Measurements from ENCODE around the gene ALKBH4. TPM values are rescaled to one million over a fixed set of nuclear protein-coding genes. Genes with fewer than 3 reads are reported as not detected.

Gene ALKBH4
- polyA plus RNA-seq, 1 experiment: 4.3 TPM

DNA sequence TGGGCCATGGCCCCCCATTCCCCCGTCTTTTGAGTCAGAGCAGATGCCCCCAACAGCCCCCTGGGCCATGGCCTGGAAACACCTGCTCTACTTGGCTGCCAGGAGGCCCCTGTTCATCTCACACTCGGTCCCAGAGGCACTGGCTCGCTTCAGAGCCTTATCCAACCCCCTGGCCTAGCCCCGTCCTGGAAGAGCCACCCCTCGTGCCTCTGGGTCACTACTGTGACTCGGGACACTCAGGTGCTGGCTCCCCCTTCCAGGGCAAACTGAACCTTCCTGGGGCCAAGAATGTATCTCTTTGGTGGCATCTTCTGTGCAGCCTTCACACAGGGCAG, 7.1 kb upstream of the ALKBH4 start:
- TF ChIP-seq, protein P1, sequence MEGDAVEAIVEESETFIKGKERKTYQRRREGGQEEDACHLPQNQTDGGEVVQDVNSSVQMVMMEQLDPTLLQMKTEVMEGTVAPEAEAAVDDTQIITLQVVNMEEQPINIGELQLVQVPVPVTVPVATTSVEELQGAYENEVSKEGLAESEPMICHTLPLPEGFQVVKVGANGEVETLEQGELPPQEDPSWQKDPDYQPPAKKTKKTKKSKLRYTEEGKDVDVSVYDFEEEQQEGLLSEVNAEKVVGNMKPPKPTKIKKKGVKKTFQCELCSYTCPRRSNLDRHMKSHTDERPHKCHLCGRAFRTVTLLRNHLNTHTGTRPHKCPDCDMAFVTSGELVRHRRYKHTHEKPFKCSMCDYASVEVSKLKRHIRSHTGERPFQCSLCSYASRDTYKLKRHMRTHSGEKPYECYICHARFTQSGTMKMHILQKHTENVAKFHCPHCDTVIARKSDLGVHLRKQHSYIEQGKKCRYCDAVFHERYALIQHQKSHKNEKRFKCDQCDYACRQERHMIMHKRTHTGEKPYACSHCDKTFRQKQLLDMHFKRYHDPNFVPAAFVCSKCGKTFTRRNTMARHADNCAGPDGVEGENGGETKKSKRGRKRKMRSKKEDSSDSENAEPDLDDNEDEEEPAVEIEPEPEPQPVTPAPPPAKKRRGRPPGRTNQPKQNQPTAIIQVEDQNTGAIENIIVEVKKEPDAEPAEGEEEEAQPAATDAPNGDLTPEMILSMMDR (IDR thresholded peaks at IDR 0.05; ENCODE audit: low read depth, low read length): no peak
- H3K27me3 ChIP-seq (ENCODE audit: control insufficient read depth, insufficient read depth, low read length): no peaks in the 10 kb centered on the region
- DNase-seq (ENCODE audit: low read depth, low spot score): no peak
- H3K27ac ChIP-seq (ENCODE audit: low read depth, low read length): no peak overlapping the region
- no peaks in the 10 kb centered on the region; the same call in 1 of the 2 replicates for H3K9me3 ChIP-seq (ENCODE audit: control insufficient read depth, insufficient read depth, low read length)
- POLR2A ChIA-PET: no interaction called here
- no peak overlapping the region for H3K4me3 ChIP-seq (ENCODE audit: low read depth, low read length)
- CTCF ChIA-PET: no interaction called here

DNA sequence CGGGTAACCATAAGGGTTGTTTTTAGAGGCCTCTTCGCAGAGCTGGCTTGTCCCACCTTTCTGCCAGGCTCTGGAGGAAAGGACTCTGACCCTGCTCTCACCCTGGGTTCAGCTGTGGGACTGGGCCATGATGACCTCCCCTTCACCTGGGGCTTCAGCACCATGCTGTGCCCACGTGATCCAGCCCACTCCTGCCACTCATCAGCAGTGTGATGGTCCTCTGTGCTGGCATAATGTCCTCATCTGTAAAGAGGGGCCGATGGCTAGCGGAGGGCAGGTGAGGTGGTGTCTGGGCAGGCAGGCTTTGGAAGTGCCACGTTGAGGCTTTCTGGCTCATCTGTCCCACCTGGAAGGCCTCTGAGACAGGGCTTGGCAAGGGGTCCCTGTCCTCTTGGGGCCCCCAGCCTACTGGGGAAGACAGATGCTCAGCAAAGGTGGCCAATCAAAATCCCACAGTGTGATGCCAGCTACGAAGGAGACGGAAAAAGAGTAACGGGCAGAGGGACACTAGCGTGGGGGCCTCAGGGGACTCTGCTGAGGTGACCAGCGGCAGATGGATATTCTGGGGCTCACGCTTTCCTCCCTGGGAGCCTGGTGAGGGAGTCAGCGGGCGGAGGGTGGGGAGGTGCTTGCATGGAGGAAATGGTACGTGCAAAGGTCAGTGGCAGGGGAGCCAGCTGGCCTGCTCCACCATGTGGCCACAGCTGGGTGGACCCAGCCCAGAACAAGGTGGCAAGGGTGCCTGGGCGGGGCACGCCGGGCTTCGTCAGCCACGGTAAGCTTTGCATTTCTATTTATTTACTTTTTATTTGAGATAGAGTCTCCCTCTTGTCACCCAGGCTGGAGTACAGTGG, 5.5 kb upstream of the ALKBH4 start:
- H3K27ac ChIP-seq (ENCODE audit: low read depth, low read length): no peak overlapping the region
- H3K27me3 ChIP-seq (ENCODE audit: control insufficient read depth, insufficient read depth, low read length): no peaks in the 10 kb centered on the region
- H3K9me3 ChIP-seq (ENCODE audit: control insufficient read depth, insufficient read depth, low read length): no peaks in the 10 kb centered on the region; the same call in 1 of the 2 replicates
- TF ChIP-seq, protein P1 (IDR thresholded peaks at IDR 0.05; ENCODE audit: low read depth, low read length): no peak
- no peak overlapping the region for H3K4me3 ChIP-seq (ENCODE audit: low read depth, low read length)
- ChIA-PET CTCF (no interaction called here), POLR2A (no interaction called here)
- DNase-seq (ENCODE audit: low read depth, low spot score): no peak

DNA sequence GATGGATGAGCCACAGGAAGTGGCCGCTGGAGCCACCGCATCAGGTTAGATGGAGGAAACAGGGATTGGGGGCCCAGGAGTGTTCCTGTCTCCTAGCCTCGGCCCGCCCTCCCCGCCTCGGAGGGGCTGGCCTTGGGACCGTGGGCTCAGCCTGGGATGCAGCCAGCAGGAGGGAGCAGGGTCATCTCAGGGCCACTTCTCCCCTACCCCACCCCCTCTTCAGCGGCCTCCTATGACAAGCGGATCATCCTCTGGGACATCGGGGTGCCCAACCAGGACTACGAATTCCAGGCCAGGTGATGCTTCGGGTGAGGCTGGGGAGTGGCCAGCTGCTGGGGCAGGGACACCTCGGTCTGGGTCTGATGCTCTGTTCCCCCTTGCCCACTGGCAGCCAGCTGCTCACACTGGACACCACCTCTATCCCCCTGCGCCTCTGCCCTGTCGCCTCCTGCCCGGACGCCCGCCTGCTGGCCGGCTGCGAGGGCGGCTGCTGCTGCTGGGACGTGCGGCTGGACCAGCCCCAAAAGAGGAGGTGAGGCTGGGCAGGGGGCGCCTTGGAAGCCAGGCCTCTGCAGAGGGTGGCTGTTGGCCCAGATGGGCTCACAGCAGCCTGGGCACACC, 4.8 kb upstream of the ALKBH4 start:
- ChIA-PET CTCF (no interaction called here), POLR2A (no interaction called here)
- H3K4me3 ChIP-seq (ENCODE audit: low read depth, low read length): no peak overlapping the region
- TF ChIP-seq, protein P1 (IDR thresholded peaks at IDR 0.05; ENCODE audit: low read depth, low read length): no peak
- H3K27ac ChIP-seq (ENCODE audit: low read depth, low read length): no peak overlapping the region
- no peaks in the 10 kb centered on the region for H3K27me3 ChIP-seq (ENCODE audit: control insufficient read depth, insufficient read depth, low read length)
- no peak for DNase-seq (ENCODE audit: low read depth, low spot score)
- H3K9me3 ChIP-seq (ENCODE audit: control insufficient read depth, insufficient read depth, low read length): no peaks in the 10 kb centered on the region; the same call in 1 of the 2 replicates

DNA sequence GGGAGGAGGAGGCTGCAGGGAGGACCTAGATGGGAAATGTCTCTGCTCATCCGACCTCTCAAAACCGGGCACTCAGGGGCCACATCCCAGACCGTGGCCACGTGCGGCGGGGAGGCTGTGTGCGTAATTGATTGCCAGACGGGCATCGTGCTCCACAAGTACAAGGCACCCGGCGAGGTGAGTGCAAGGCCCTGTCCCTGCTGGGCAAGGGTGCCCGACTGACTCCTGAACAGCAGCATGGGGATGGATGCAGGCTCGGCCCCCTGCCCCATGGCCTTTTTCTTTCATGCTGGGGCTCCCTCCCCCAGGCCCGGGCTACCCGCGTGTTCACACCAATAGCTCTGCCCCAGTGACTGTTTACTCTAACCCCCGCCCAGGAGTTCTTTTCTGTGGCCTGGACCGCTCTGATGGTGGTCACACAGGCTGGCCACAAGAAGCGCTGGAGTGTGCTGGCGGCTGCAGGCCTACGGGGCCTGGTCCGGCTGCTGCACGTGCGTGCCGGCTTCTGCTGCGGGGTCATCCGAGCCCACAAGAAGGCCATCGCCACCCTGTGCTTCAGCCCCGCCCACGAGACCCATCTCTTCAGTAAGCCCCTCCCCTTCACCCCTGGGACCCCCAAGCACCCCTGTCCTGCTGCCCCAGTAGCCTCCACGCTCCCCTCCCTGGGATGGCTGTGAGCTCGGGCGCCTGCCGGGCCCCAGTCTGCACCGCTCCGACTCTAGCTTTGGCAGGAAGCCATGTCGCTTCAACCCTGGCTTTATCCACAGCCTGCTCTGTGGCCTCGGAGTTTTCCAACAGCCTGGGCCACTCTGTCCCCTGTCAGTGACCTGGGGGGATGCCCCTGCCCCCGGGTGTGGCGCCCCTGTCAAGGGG, 4.1 kb upstream of the ALKBH4 start:
- no peak overlapping the region for H3K4me3 ChIP-seq (ENCODE audit: low read depth, low read length)
- no peaks in the 10 kb centered on the region; the same call in 1 of the 2 replicates for H3K9me3 ChIP-seq (ENCODE audit: control insufficient read depth, insufficient read depth, low read length)
- DNase-seq (ENCODE audit: low read depth, low spot score): no peak
- no peak overlapping the region for H3K27ac ChIP-seq (ENCODE audit: low read depth, low read length)
- TF ChIP-seq, protein P1 (IDR thresholded peaks at IDR 0.05; ENCODE audit: low read depth, low read length): no peak
- POLR2A ChIA-PET: no interaction called here
- CTCF ChIA-PET: no interaction called here
- no peaks in the 10 kb centered on the region for H3K27me3 ChIP-seq (ENCODE audit: control insufficient read depth, insufficient read depth, low read length)
